PC-9 (cell line): Measurements from ENCODE around the gene CLPTM1L.

Experiments used
- CTCF ChIP-seq: fragments of 200-600 bp; sonication (generic); conservative IDR thresholded peaks from 2 replicates; pipeline ENCODE4 v1.6.1; 2017; ENCODE audit warnings: mixed run types, antibody characterized with exemption, mild to moderate bottlenecking, moderate library complexity
- EZH2 ChIP-seq: fragments of 200-600 bp; sonication (generic); IDR thresholded peaks from 2 replicates; pipeline ENCODE4 v1.8.0; 2017; ENCODE audit warnings: antibody characterized with exemption, low read depth

DNA sequence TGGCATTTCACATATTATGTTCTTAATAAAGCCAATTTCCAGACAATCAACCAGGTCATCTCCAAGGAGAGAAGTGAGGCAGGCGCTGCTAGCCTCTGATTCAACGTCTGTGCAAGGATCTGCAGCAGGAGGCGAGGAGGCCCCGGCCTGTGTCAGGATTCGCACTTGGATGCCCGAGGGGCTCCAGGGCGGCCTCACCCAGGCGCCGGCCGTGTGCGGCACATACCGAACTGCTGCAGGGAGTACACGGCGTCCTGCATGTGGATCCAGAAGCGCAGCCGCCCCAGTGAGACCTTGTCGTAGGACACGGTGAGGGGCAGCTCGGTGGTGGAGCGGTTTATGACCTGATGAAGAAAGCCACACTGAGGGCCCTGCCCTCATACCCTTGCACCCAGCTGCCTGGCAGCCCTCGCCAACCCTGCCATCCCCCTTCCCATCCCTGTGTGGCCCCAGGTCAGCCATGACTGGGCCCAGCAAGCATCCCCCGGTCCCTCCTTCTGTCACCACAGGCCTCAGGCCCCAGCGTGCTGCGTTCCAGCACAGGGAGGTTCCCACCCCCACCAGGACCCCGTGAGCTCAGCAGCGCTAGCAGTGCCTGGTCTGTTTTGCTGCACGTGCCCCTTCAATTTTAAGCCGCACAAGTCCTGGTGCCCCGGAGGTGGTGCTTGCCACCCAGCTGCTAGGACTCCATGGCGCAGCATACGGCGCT is 9.9 kb downstream of the CLPTM1L start:
- TF ChIP-seq CTCF = no peak
- TF ChIP-seq EZH2 = no peak
